SU-DHL-6 (cell line): ENCODE data around the gene PPM1B.

ENCODE experiments used
- H2AFZ ChIP-seq: fragments of 200-600 bp; sonication (generic); 2 replicates; pipeline ENCODE4 v1.6.1; 2014; ENCODE audit warnings: low read depth, mild to moderate bottlenecking, moderate library complexity, mixed read lengths, antibody characterized with exemption, low read length; ENCODE audit not compliant: severe bottlenecking
- H3F3A ChIP-seq: fragments of 200-600 bp; shearing (Covaris generic); 2 replicates; pipeline ENCODE4 v1.6.0; 2016; ENCODE audit warnings: antibody characterized with exemption, mild to moderate bottlenecking; ENCODE audit not compliant: insufficient read depth
- H3K27ac ChIP-seq: fragments of 200-600 bp; sonication (generic); 2 replicates; pipeline ENCODE4 v1.5.1; 2016; ENCODE audit warnings: low read depth, mild to moderate bottlenecking, low read length, moderate library complexity, mixed read lengths
- H3K27me3 ChIP-seq: fragments of 200-600 bp; sonication (generic), shearing (Covaris generic); 2 replicates; pipeline ENCODE4 v1.6.0; 2014; ENCODE audit warnings: mild to moderate bottlenecking, low read length
- H3K36me3 ChIP-seq: fragments of 200-600 bp; sonication (generic); 2 replicates; pipeline ENCODE4 v1.6.1; 2014; ENCODE audit warnings: mild to moderate bottlenecking, low read length, mixed read lengths
- H3K4me2 ChIP-seq: fragments of 300-600, 200-600 bp; shearing (Covaris generic), sonication (generic); 2 replicates; pipeline ENCODE4 v1.6.0; 2014; ENCODE audit warnings: low read length, low read depth, mild to moderate bottlenecking; ENCODE audit not compliant: poor library complexity, severe bottlenecking
- H3K4me3 ChIP-seq: fragments of 200-600 bp; sonication (generic); 2 replicates; pipeline ENCODE4 v1.5.1; 2014; ENCODE audit warnings: antibody characterized with exemption, low read length, mild to moderate bottlenecking, mixed read lengths; ENCODE audit not compliant: insufficient read depth, poor library complexity, severe bottlenecking
- H3K79me2 ChIP-seq: fragments of 200-600 bp; sonication (generic); 2 replicates; pipeline ENCODE4 v1.6.1; 2014; ENCODE audit warnings: mild to moderate bottlenecking, low read length, moderate library complexity; ENCODE audit not compliant: insufficient read depth
- H3K9ac ChIP-seq: fragments of 200-600 bp; sonication (generic); 2 replicates; pipeline ENCODE4 v1.7.0; 2014; ENCODE audit warnings: mild to moderate bottlenecking, low read length
- H3K9me2 ChIP-seq: fragments of 200-600 bp; sonication (generic); replicated peaks from 2 replicates; pipeline ENCODE4 v1.6.1; 2014; ENCODE audit warnings: low read length; ENCODE audit not compliant: insufficient read depth
- H3K9me3 ChIP-seq: fragments of 200-600 bp; sonication (generic); 2 replicates; pipeline ENCODE4 v1.6.1; 2014; ENCODE audit warnings: low read length, mixed read lengths; ENCODE audit not compliant: insufficient read depth
- H4K20me1 ChIP-seq: fragments of 200-600 bp; sonication (generic); 2 replicates; pipeline ENCODE4 v1.6.1; 2014; ENCODE audit warnings: low read depth, mild to moderate bottlenecking, antibody characterized with exemption, low read length, moderate library complexity, mixed read lengths
- EZH2phosphoT487 ChIP-seq: fragments of 200-600 bp; sonication (generic), shearing (Covaris generic); conservative IDR thresholded peaks from 2 replicates; pipeline ENCODE4 v1.6.1; 2018; ENCODE audit warnings: mild to moderate bottlenecking, antibody characterized with exemption, low read length, moderate library complexity, mixed read lengths
- TF ChIP-seq, protein P1 (sequence below): fragments of 200-600 bp; sonication (generic); IDR thresholded peaks from one replicate; pipeline ENCODE4 v1.5.1; 2017; ENCODE audit warnings: antibody characterized with exemption, mild to moderate bottlenecking, low read length, moderate library complexity; ENCODE audit not compliant: insufficient read depth, poor library complexity, severe bottlenecking

PPM1B gene

DNA sequence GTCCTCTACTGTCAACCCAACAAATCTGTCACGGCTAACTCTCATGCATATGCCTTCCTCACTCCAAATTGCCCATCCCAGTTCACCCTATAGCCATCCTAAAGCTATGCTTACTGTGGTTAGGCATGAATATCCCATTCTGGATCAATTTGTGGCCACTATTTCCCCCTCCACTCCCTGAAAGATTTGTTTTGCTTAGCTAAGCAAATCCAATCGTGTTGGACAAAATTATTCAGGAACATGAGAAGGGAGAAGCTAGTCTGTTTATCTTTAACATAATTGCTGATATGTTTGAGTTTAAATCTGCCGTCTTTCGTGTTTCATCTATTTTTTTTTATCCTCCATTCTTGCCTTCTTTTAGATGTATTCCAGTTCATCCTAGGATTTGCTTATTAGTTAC lies 43.6 kb downstream of the PPM1B start:
- Histone ChIP-seq H3K36me3 (no peaks in the 10 kb centered on the region), H3K27ac (no peak overlapping the region), H3K9me2 (no peaks in the 10 kb centered on the region), H3K4me3 (no peak overlapping the region), H3K9me3 (no peaks in the 10 kb centered on the region), H3K4me2 (no peak overlapping the region), H4K20me1 (no peaks in the 10 kb centered on the region), H2AFZ (no peak overlapping the region), H3F3A (no peaks in the 10 kb centered on the region), H3K9ac (no peak overlapping the region), H3K27me3 (no peaks in the 10 kb centered on the region), H3K79me2 (peaks cover 21% of the 10 kb centered on the region)
- TF ChIP-seq, protein P1, sequence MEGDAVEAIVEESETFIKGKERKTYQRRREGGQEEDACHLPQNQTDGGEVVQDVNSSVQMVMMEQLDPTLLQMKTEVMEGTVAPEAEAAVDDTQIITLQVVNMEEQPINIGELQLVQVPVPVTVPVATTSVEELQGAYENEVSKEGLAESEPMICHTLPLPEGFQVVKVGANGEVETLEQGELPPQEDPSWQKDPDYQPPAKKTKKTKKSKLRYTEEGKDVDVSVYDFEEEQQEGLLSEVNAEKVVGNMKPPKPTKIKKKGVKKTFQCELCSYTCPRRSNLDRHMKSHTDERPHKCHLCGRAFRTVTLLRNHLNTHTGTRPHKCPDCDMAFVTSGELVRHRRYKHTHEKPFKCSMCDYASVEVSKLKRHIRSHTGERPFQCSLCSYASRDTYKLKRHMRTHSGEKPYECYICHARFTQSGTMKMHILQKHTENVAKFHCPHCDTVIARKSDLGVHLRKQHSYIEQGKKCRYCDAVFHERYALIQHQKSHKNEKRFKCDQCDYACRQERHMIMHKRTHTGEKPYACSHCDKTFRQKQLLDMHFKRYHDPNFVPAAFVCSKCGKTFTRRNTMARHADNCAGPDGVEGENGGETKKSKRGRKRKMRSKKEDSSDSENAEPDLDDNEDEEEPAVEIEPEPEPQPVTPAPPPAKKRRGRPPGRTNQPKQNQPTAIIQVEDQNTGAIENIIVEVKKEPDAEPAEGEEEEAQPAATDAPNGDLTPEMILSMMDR, result no peak
- no peak for TF ChIP-seq EZH2phosphoT487

DNA sequence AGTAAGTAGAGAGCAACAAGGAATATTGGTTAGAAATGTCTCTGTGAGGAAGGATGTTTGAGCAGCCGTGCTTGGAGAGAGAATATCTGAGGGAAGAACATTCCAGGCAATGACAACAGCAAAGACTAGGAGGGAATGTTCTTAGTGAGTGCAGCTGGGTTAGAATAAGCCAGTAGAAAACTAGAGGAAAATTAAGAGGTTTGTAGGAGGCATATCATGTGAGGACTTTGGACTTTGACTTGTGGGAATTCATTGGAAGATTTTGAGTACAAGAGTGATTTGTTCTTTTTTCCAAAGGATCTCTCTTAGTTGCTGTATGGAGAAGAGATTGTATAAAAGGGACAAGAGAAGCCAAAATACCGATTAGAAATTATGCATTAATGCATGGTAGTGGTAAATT lies 47.2 kb downstream of the PPM1B start:
- no peak overlapping the region for H2AFZ ChIP-seq
- no peaks in the 10 kb centered on the region for H4K20me1 ChIP-seq
- no peak overlapping the region for H3K4me3 ChIP-seq
- H3F3A ChIP-seq, result no peaks in the 10 kb centered on the region
- no peak for TF ChIP-seq EZH2phosphoT487
- TF ChIP-seq, protein P1, result no peak
- no peak overlapping the region for H3K27ac ChIP-seq
- H3K9ac ChIP-seq, result no peak overlapping the region
- H3K9me3 ChIP-seq, result no peaks in the 10 kb centered on the region
- H3K27me3 ChIP-seq, result no peaks in the 10 kb centered on the region
- peaks cover 9% of the 10 kb centered on the region; the same call in 1 of the 2 replicates for H3K36me3 ChIP-seq
- no peaks in the 10 kb centered on the region for H3K9me2 ChIP-seq
- H3K79me2 ChIP-seq, result 0 out of 2 replicates have a peak, but pooled peaks cover 4% of the 10 kb centered on the region
- no peak overlapping the region for H3K4me2 ChIP-seq

DNA sequence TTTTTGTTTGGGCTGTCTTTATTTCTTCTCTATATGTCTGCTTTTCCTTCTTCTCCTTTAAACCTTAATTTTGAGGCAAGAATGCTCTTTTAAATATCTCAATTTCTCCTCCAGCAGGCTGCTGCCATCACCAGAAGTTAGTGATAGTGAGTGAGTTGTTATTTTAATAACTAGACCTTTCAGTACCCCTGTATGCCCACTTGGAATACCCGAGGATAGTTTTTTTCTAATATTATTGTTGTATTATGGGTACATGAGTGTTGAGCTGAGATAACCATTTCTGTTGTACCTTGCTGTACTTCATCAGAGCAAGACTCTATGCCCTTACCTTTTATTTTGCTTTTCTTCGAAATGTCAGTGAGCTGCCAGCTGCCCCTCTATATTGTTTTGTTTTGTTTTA lies 50.1 kb downstream of the PPM1B start:
- no peak for TF ChIP-seq EZH2phosphoT487
- TF ChIP-seq, protein P1, result no peak
- Histone ChIP-seq H3K79me2 (0 out of 2 replicates have a peak, but pooled peaks cover 4% of the 10 kb centered on the region), H3K4me2 (no peak overlapping the region), H3K27ac (no peak overlapping the region), H3K36me3 (peaks cover 13% of the 10 kb centered on the region; the same call in 1 of the 2 replicates), H3K9me3 (no peaks in the 10 kb centered on the region), H3F3A (peaks cover 2% of the 10 kb centered on the region; the same call in 1 of the 2 replicates), H3K4me3 (no peak overlapping the region), H2AFZ (no peak overlapping the region), H3K9me2 (no peaks in the 10 kb centered on the region), H4K20me1 (no peaks in the 10 kb centered on the region), H3K9ac (no peak overlapping the region), H3K27me3 (no peaks in the 10 kb centered on the region)
